Adrenal gland (tissue), 5 donors: ENCODE data around the gene PPP2R2C.

ENCODE experiments used
- POLR2A ChIP-seq, 2 donors: fragments of 450-650 bp; IDR thresholded peaks; one replicate each; pipeline ENCODE4 v1.6.1; 2017; ENCODE audit warnings: antibody characterized with exemption in 2 of 2, mild to moderate bottlenecking in 2 of 2, moderate library complexity in 1 of 2
- TF ChIP-seq, protein P1 (sequence below), 6 experiments: fragments of 450-650 bp in 4 of 6; fragments of 200-600 bp in 2 of 6; sonication (generic) in 1 of 6; IDR thresholded peaks; 1 replicate in 5 of 6; 2 replicates in 1 of 6; pipeline versions ENCODE4 v1.5.1 to v1.8.0; 2016 to 2021; ENCODE audit warnings: antibody characterized with exemption in 6 of 6, mild to moderate bottlenecking in 2 of 6, moderate library complexity in 1 of 6
- donor health status: DM: no; HTN: no; CAD: no.

DNA sequence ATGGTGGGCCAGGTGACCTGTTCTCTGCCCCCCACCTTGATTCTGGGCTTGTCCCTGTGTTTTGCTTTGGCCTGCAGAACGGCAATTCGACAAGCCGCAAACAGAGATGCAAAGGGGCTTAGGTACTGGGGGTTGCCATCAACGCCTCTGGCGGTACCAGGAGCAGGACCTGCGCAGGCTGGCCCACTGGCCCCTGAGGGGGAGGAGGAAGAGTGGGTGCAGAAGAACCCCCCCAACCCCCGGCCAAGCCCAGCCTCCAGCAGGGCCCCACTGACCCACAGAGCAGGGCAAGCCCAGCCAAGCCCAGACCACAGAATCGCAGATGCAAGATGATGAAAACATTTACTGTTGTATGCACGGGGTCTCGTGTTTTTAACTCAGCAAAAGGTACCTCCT, 89.4 kb downstream of the PPP2R2C start:
- TF ChIP-seq POLR2A (IDR thresholded peaks at IDR 0.05) = no peak
- TF ChIP-seq, protein P1, sequence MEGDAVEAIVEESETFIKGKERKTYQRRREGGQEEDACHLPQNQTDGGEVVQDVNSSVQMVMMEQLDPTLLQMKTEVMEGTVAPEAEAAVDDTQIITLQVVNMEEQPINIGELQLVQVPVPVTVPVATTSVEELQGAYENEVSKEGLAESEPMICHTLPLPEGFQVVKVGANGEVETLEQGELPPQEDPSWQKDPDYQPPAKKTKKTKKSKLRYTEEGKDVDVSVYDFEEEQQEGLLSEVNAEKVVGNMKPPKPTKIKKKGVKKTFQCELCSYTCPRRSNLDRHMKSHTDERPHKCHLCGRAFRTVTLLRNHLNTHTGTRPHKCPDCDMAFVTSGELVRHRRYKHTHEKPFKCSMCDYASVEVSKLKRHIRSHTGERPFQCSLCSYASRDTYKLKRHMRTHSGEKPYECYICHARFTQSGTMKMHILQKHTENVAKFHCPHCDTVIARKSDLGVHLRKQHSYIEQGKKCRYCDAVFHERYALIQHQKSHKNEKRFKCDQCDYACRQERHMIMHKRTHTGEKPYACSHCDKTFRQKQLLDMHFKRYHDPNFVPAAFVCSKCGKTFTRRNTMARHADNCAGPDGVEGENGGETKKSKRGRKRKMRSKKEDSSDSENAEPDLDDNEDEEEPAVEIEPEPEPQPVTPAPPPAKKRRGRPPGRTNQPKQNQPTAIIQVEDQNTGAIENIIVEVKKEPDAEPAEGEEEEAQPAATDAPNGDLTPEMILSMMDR (IDR thresholded peaks at IDR 0.05) = no peak
